Left ventricle myocardium superior (tissue), 1 donor: ENCODE measurements around the gene RASSF8. TPM values are rescaled to one million over a fixed set of nuclear protein-coding genes. Genes with fewer than 3 reads are reported as not detected.

ENCODE experiments used
- ATAC-seq: fragments of 200-7000 bp; cut with Tn5 transposase; one replicate; pipeline ENCODE4 v1.9.1; 2020; ENCODE audit warnings: mild to moderate bottlenecking, moderate library complexity
- DNase-seq: peaks from one replicate; pipeline ENCODE4 v3.0.0-alpha.2; 2020
- intact Hi-C: fragments of 100-400 bp; cut with micrococcal nuclease; formaldehyde crosslinking; loops from one replicate; pipeline ENCODE4 v1.11.0; 2022
- total RNA-seq: library from RNA; stranded (reverse); fragmentation: NEBNext Ultra II Directional; extraction: Animal tissue kit (Norgen Biotek cat#: 25700); gene quantifications from one replicate; pipeline ENCODE4 v1.2.1, GENCODE V29; 2021
- donor health status: DM: no; HTN: yes; CAD: no; lungs with severe emphysema.

The RASSF8 gene
- total RNA-seq, 1 donor from 2014 or later, result 22.9 TPM

GRCh38 chr12:26016516-26016915 lies 58.0 kb downstream of the RASSF8 start:
- intact Hi-C loops, result loop anchor here (5.0 kb wide), 1 partner anchor 54 kb away; no protein-coding TSS in a partner anchor

GRCh38 chr12:26017484-26018211 lies 59.2 kb downstream of the RASSF8 start:
- ATAC-seq (peak; percentile 48), DNase-seq (peak; percentile 28)
- intact Hi-C loops, result loop anchor here (5.0 kb wide), 1 partner anchor 55 kb away; no protein-coding TSS in a partner anchor

More at GRCh38 chr12:26016516-26016915, 58.0 kb downstream of the RASSF8 start:
- no peak for DNase-seq
- ATAC-seq, result no peak

- ATAC-seq, result no peak
- no peak for DNase-seq
- intact Hi-C loops, result loop anchor here (5.0 kb wide), 1 partner anchor 57 kb away; no protein-coding TSS in a partner anchor
These were observed 60.4 kb downstream of the RASSF8 start for GRCh38 chr12:26018926-26019325.

GRCh38 chr12:26021534-26021933 lies 63.1 kb downstream of the RASSF8 start:
- DNase-seq, result no peak
- no peak for ATAC-seq
- intact Hi-C loops, result no loop called here

- DNase-seq (no peak), ATAC-seq (no peak)
- intact Hi-C loops, result no loop called here
These were observed 63.6 kb downstream of the RASSF8 start for GRCh38 chr12:26022043-26022442.

GRCh38 chr12:26026713-26027112 lies 68.2 kb downstream of the RASSF8 start:
- intact Hi-C loops, result no loop called here
- ATAC-seq (no peak), DNase-seq (no peak)

GRCh38 chr12:26027401-26027800 lies 68.9 kb downstream of the RASSF8 start:
- intact Hi-C loops, result no loop called here
- ATAC-seq (no peak), DNase-seq (no peak)

GRCh38 chr12:26028953-26029735 lies 70.7 kb downstream of the RASSF8 start:
- intact Hi-C loops, result no loop called here

GRCh38 chr12:26029736-26030022 lies 71.2 kb downstream of the RASSF8 start:
- DNase-seq (no peak), ATAC-seq (no peak)
- intact Hi-C loops, result no loop called here

More at GRCh38 chr12:26028953-26029735, 70.7 kb downstream of the RASSF8 start:
- ATAC-seq (peak; percentile 65), DNase-seq (no peak)

GRCh38 chr12:26030371-26030770 lies 71.9 kb downstream of the RASSF8 start:
- intact Hi-C loops, result no loop called here
- ATAC-seq (no peak), DNase-seq (no peak)

- intact Hi-C loops, result no loop called here
- no peak for DNase-seq
- no peak for ATAC-seq
These were observed 72.8 kb downstream of the RASSF8 start for GRCh38 chr12:26031318-26031717.

- intact Hi-C loops, result no loop called here
- DNase-seq (no peak), ATAC-seq (no peak)
These were observed 73.3 kb downstream of the RASSF8 start for GRCh38 chr12:26031827-26032226.

GRCh38 chr12:26032290-26032689 lies 73.8 kb downstream of the RASSF8 start:
- DNase-seq, result no peak
- intact Hi-C loops, result no loop called here
- no peak for ATAC-seq

GRCh38 chr12:26032719-26033241 lies 74.3 kb downstream of the RASSF8 start:
- intact Hi-C loops, result no loop called here
- DNase-seq (no peak), ATAC-seq (no peak)

GRCh38 chr12:26034371-26035142 lies 76.1 kb downstream of the RASSF8 start:
- DNase-seq (no peak), ATAC-seq (no peak)
- intact Hi-C loops, result no loop called here

GRCh38 chr12:26036877-26037276 lies 78.4 kb downstream of the RASSF8 start:
- no peak for DNase-seq
- intact Hi-C loops, result no loop called here
- no peak for ATAC-seq

- DNase-seq (no peak), ATAC-seq (no peak)
- intact Hi-C loops, result no loop called here
These were observed 79.2 kb downstream of the RASSF8 start for GRCh38 chr12:26037615-26038220.

GRCh38 chr12:26042645-26043044 lies 84.2 kb downstream of the RASSF8 start:
- DNase-seq (no peak), ATAC-seq (no peak)
- intact Hi-C loops, result no loop called here
